K562 (cell line): ENCODE data around the gene BLTP2. TPM values are rescaled to one million over a fixed set of nuclear protein-coding genes. Genes with fewer than 3 reads are reported as not detected.

Experiments used
- ARID3B ChIP-seq: fragments of 250-450 bp; sonication (Bioruptor Pico); IDR thresholded peaks from 2 replicates; pipeline ENCODE4 v1.4.0; 2020; ENCODE audit warnings: borderline replicate concordance
- CREB3L1 ChIP-seq: fragments of 450-650 bp; IDR thresholded peaks from 2 replicates; pipeline ENCODE4 v1.6.1; 2014; ENCODE audit warnings: low read depth, mild to moderate bottlenecking, moderate library complexity, borderline replicate concordance
- CREM ChIP-seq: IDR thresholded peaks from 2 replicates; pipeline ENCODE4 v1.6.1; 2014; ENCODE audit warnings: antibody characterized with exemption, low read depth
- ETS1 ChIP-seq: conservative IDR thresholded peaks from 2 replicates; pipeline ENCODE4 v1.6.1; 2011; ENCODE audit warnings: low read depth, mild to moderate bottlenecking, low read length; ENCODE audit not compliant: control insufficient read depth
- FOXP4 ChIP-seq: sonication (generic); formaldehyde crosslinking; IDR thresholded peaks from 2 replicates; pipeline ENCODE4 v1.8.0; 2022; ENCODE audit warnings: mild to moderate bottlenecking, missing genetic modification reagents, borderline replicate concordance
- HES1 ChIP-seq: fragments of 450-650 bp; IDR thresholded peaks from 2 replicates; pipeline ENCODE4 v1.6.1; 2016; ENCODE audit warnings: low read depth, mild to moderate bottlenecking, moderate library complexity
- ID3 ChIP-seq, 2 experiments: fragments of 250-450 bp in 1 of 2; fragments of 450-650 bp in 1 of 2; sonication (Bioruptor Pico) in 1 of 2; IDR thresholded peaks; 2 replicates each; pipeline versions ENCODE4 v1.6.1 to v1.8.0; 2016 to 2021; ENCODE audit warnings: mild to moderate bottlenecking in 2 of 2, moderate library complexity in 2 of 2, missing compliant biosample characterization in 1 of 2, missing genetic modification characterization in 1 of 2
- NFRKB ChIP-seq: fragments of 450-650 bp; IDR thresholded peaks from 2 replicates; pipeline ENCODE4 v1.6.1; 2016; ENCODE audit warnings: low read depth
- SIN3A ChIP-seq, 2 experiments: fragments of 150-350 bp in 1 of 2; IDR thresholded peaks; 2 replicates each; pipeline ENCODE4 v1.6.1; 2011 to 2016; ENCODE audit warnings: borderline replicate concordance in 2 of 2, low read depth in 2 of 2, low read length in 2 of 2, mild to moderate bottlenecking in 2 of 2, moderate library complexity in 2 of 2; ENCODE audit not compliant: control insufficient read depth in 1 of 2
- SMAD1 ChIP-seq: fragments of 150-350 bp; IDR thresholded peaks from 2 replicates; pipeline ENCODE4 v1.6.1; 2014; ENCODE audit warnings: low read length, low read depth; ENCODE audit not compliant: partially characterized antibody
- U2AF1 ChIP-seq: fragments of 200-400 bp; formaldehyde crosslinking; optimal IDR thresholded peaks from 2 replicates; pipeline ENCODE3; 2017; ENCODE audit warnings: mild to moderate bottlenecking, low read depth, low read length, moderate library complexity
- ZC3H8 ChIP-seq: fragments of 450-650 bp; IDR thresholded peaks from 2 replicates; pipeline ENCODE4 v1.6.1; 2017
- ZNF511 ChIP-seq: sonication (generic); formaldehyde crosslinking; IDR thresholded peaks from 2 replicates; pipeline ENCODE4 v1.8.0; 2022; ENCODE audit warnings: mild to moderate bottlenecking, missing genetic modification reagents
- ZNF639 ChIP-seq, 2 experiments: fragments of 200-800 bp in 1 of 2; sonication (Bioruptor generic) in 1 of 2; sonication (generic) in 1 of 2; formaldehyde crosslinking in 1 of 2; IDR thresholded peaks in 1 of 2; conservative IDR thresholded peaks in 1 of 2; 2 replicates each; pipeline versions ENCODE4 v1.5.0 to v1.6.1; 2016 to 2020; ENCODE audit warnings: missing compliant biosample characterization in 1 of 2, missing genetic modification characterization in 1 of 2, missing genetic modification reagents in 1 of 2
- polyA plus RNA-seq, 8 experiments: library from polyadenylated mRNA; depleted of rRNA in 4 of 8; stranded (reverse) in 5 of 8; unstranded in 3 of 8; fragments of >200 nt; fragmentation: Nextera tagmentation in 2 of 8; fragmentation: Illumina TruSeq in 1 of 8; extraction: Ambion mirVana in 2 of 8; extraction: Trizol in 1 of 8; gene quantifications; 2 replicates each; pipeline versions ENCODE4 v1.2.1 to v1.2.3, GENCODE V29; 2011 to 2014; ENCODE audit warnings: inconsistent platforms in 1 of 8, missing spikeins in 1 of 8
- total RNA-seq, 7 experiments: library from RNA; depleted of rRNA in 6 of 7; stranded (reverse); fragments of >200 nt in 6 of 7; fragmentation: Illumina TruSeq in 2 of 7; extraction: Trizol in 2 of 7; gene quantifications; 2 replicates each; pipeline versions ENCODE4 v1.2.1 to v1.2.3, GENCODE V29; 2011 to 2021; ENCODE audit warnings: low replicate concordance in 1 of 7

Gene BLTP2
- total and polyA plus RNA-seq, 9 of the 15 experiments (the other 6 are each of a cell fraction or from before 2014, with no cell fraction given), result 14.7 to 174 (median 103) TPM

- TF ChIP-seq SIN3A (IDR thresholded peaks at IDR 0.05; ENCODE audit: borderline replicate concordance in 2 of 2, control insufficient read depth in 1 of 2, low read depth in 2 of 2, low read length in 2 of 2), result peak; percentile 78 to 84; a peak in 3 of 4 replicates
- peak; percentile 85; the same call in 1 of the 2 replicates for TF ChIP-seq ETS1
- TF ChIP-seq NFRKB, result 0 out of 2 replicates have a peak, but pooled peaks have one; percentile 24
- 0 out of 4 replicates have a peak, but pooled peaks of 1 of the 2 experiments have one; percentile 6 for TF ChIP-seq ZNF639 (CRISPR knock-in tag; conservative IDR thresholded peaks at IDR 0.05 in 1 of 2, IDR thresholded peaks at IDR 0.05 in 1 of 2)
- no peak for TF ChIP-seq HES1
- TF ChIP-seq CREM, result peak; percentile 95
- no peak for TF ChIP-seq FOXP4 (CRISPR knock-in tag)
- peak; percentile 17 for TF ChIP-seq U2AF1
- TF ChIP-seq ZC3H8, result no peak
- no peak for TF ChIP-seq ID3 (CRISPR knock-in tag; IDR thresholded peaks at IDR 0.05)
- TF ChIP-seq ID3 (tag; IDR thresholded peaks at IDR 0.05), result no peak
- peak; percentile 41; the same call in 1 of the 2 replicates for TF ChIP-seq ZNF511 (CRISPR knock-in tag)
- no peak for TF ChIP-seq ARID3B
- peak; percentile 87 for TF ChIP-seq SMAD1
- TF ChIP-seq CREB3L1, result peak; percentile 64; the same call in 1 of the 2 replicates
Observed at GRCh38 chr17:28644787-28645575, at the start of gene BLTP2 (continued).
